Measurements from ENCODE around the gene CSF3R. TPM values are rescaled to one million over a fixed set of nuclear protein-coding genes. Genes with fewer than 3 reads are reported as not detected.

The CSF3R gene
- polyA plus RNA-seq, 3 donors = 270 to 1,537 (median 447) TPM

DNA sequence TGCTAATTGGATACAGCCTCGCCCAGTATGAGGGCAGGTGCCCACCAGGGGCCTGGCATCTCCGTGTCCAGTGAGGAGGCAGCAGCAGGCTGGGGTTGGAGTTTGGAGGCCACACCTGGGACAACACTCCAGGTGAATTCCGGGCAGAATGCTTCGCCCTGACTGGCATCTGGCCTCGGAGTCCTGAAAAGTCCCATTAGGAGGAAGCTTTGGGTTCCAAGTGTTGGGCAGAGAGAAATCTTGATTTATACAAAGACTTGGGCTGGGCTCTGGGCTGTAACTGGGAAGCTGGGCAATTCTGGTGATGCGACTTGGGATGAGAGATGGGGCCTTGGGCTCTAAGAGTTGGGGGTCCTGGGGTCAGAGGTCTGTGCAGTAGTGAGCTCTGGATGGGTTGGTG, 48.1 kb upstream of the CSF3R start:
- Histone ChIP-seq H2AFZ (ENCODE audit: insufficient read depth, low read depth, low read length, poor library complexity, severe bottlenecking) (no peak overlapping the region), H3K4me2 (replicated peaks; ENCODE audit: extremely low read depth, low read length, poor library complexity, severe bottlenecking) (no peak overlapping the region), H3K79me2 (ENCODE audit: insufficient read depth, low read length) (no peaks in the 10 kb centered on the region), H3K27me3 (ENCODE audit: control insufficient read depth in 2 of 2, insufficient read depth in 2 of 2, low read length in 2 of 2) (no peaks in the 10 kb centered on the region), H3K27ac (ENCODE audit: low read depth in 1 of 2, low read length in 2 of 2) (no peak overlapping the region), H3K9ac (ENCODE audit: insufficient read depth, low read length, poor library complexity, severe bottlenecking) (no peak overlapping the region), H3K4me1 (ENCODE audit: control insufficient read depth in 1 of 2, insufficient read depth in 2 of 2, low read length in 2 of 2) (no peaks in the 10 kb centered on the region), H4K20me1 (ENCODE audit: insufficient read depth, low read length) (no peaks in the 10 kb centered on the region), H3K36me3 (replicated peaks in 1 of 2; ENCODE audit: control insufficient read depth in 1 of 2, insufficient read depth in 2 of 2, low read length in 2 of 2) (no peaks in the 10 kb centered on the region), H3K9me3 (replicated peaks in 1 of 2; ENCODE audit: control insufficient read depth in 1 of 2, insufficient read depth in 1 of 2, low read length in 2 of 2) (no peaks in the 10 kb centered on the region), H3K4me3 (replicated peaks in 1 of 3; ENCODE audit: low read depth in 2 of 3, low read length in 3 of 3) (no peak overlapping the region)
- Mint-ChIP-seq H3K27ac (no peak overlapping the region), H3K4me3 (no peak overlapping the region), H3K27me3 (ENCODE audit: low read depth in 3 of 3) (peaks cover 0 to 11% (median 9%) of the 10 kb centered on the region in 3 donors), H3K9me3 (peaks cover 0 to 5% (median 0%) of the 10 kb centered on the region in 7 donors), H3K36me3 (no peaks in the 10 kb centered on the region), H3K4me1 (peaks cover 3% of the 10 kb centered on the region)
- no peak for DNase-seq
- TF ChIP-seq, protein P1, sequence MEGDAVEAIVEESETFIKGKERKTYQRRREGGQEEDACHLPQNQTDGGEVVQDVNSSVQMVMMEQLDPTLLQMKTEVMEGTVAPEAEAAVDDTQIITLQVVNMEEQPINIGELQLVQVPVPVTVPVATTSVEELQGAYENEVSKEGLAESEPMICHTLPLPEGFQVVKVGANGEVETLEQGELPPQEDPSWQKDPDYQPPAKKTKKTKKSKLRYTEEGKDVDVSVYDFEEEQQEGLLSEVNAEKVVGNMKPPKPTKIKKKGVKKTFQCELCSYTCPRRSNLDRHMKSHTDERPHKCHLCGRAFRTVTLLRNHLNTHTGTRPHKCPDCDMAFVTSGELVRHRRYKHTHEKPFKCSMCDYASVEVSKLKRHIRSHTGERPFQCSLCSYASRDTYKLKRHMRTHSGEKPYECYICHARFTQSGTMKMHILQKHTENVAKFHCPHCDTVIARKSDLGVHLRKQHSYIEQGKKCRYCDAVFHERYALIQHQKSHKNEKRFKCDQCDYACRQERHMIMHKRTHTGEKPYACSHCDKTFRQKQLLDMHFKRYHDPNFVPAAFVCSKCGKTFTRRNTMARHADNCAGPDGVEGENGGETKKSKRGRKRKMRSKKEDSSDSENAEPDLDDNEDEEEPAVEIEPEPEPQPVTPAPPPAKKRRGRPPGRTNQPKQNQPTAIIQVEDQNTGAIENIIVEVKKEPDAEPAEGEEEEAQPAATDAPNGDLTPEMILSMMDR (IDR thresholded peaks at IDR 0.05) = no peak
- intact Hi-C loops (cut with micrococcal nuclease) = no loop called here
- 98% methylated on average over 5 of the region's 6 CpGs for WGBS (ENCODE audit: insufficient coverage)

DNA sequence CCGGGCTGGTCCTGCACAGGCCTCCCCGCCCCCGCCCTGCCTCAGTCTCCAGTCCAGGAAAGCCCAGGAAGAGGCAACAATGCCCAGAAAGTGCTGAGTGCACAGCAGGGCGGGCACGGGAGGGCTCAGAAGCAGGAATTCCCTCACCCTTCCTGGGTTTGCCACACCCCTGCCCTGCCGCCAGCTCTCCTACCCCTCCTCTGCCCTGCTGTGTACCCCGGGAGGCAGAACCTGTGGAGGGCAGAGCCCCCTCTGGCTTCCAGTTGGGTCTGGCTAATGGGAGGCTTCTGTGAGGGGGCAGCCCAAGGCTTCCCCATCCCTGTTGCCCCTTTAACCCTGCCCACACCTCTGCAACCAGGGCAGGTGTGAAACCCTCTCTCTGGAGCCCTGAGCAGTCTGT, 47.5 kb upstream of the CSF3R start:
- peaks cover 0 to 10% (median 9%) of the 10 kb centered on the region in 3 donors for H3K27me3 Mint-ChIP-seq (ENCODE audit: low read depth in 3 of 3)
- Histone ChIP-seq H3K4me2 (replicated peaks; ENCODE audit: extremely low read depth, low read length, poor library complexity, severe bottlenecking) (no peak overlapping the region), H2AFZ (ENCODE audit: insufficient read depth, low read depth, low read length, poor library complexity, severe bottlenecking) (no peak overlapping the region), H3K36me3 (replicated peaks in 1 of 2; ENCODE audit: control insufficient read depth in 1 of 2, insufficient read depth in 2 of 2, low read length in 2 of 2) (no peaks in the 10 kb centered on the region), H3K9ac (ENCODE audit: insufficient read depth, low read length, poor library complexity, severe bottlenecking) (no peak overlapping the region), H3K9me3 (replicated peaks in 1 of 2; ENCODE audit: control insufficient read depth in 1 of 2, insufficient read depth in 1 of 2, low read length in 2 of 2) (no peaks in the 10 kb centered on the region), H3K27me3 (ENCODE audit: control insufficient read depth in 2 of 2, insufficient read depth in 2 of 2, low read length in 2 of 2) (no peaks in the 10 kb centered on the region), H3K79me2 (ENCODE audit: insufficient read depth, low read length) (no peaks in the 10 kb centered on the region), H4K20me1 (ENCODE audit: insufficient read depth, low read length) (no peaks in the 10 kb centered on the region), H3K4me3 (replicated peaks in 1 of 3; ENCODE audit: low read depth in 2 of 3, low read length in 3 of 3) (no peak overlapping the region), H3K4me1 (ENCODE audit: control insufficient read depth in 1 of 2, insufficient read depth in 2 of 2, low read length in 2 of 2) (no peaks in the 10 kb centered on the region), H3K27ac (ENCODE audit: low read depth in 1 of 2, low read length in 2 of 2) (no peak overlapping the region)
- no peak overlapping the region for H3K4me3 Mint-ChIP-seq
- no peak for DNase-seq
- intact Hi-C loops (cut with micrococcal nuclease) = no loop called here
- no peak overlapping the region for H3K27ac Mint-ChIP-seq
- H3K9me3 Mint-ChIP-seq = peaks cover 0 to 5% (median 0%) of the 10 kb centered on the region in 7 donors
- TF ChIP-seq, protein P1 (IDR thresholded peaks at IDR 0.05) = no peak
- H3K4me1 Mint-ChIP-seq = peaks cover 6% of the 10 kb centered on the region
- H3K36me3 Mint-ChIP-seq = no peaks in the 10 kb centered on the region
- 86% methylated on average over 3 of the region's 7 CpGs for WGBS (ENCODE audit: insufficient coverage)
